HUES48 (cell line): ENCODE data around the gene GSTM4.
"Not testable (repeated sequence)": the region's sequence is repeated elsewhere in the genome, so short reads cannot be mapped to it uniquely, and the experiment has no call there.

Source experiments
- H3K27ac ChIP-seq: one replicate; pipeline ENCODE4 v1.7.0; 2013; ENCODE audit warnings: low read depth, low read length, inconsistent platforms
- H3K27me3 ChIP-seq: 2 replicates; pipeline ENCODE4 v1.6.1; 2013; ENCODE audit warnings: mild to moderate bottlenecking, low read length; ENCODE audit not compliant: control insufficient read depth, insufficient read depth
- H3K36me3 ChIP-seq: 2 replicates; pipeline ENCODE4 v1.6.1; 2013; ENCODE audit warnings: low read length; ENCODE audit not compliant: control insufficient read depth, insufficient read depth
- H3K4me1 ChIP-seq: 2 replicates; pipeline ENCODE4 v1.6.1; 2013; ENCODE audit warnings: mild to moderate bottlenecking, low read length; ENCODE audit not compliant: control insufficient read depth, insufficient read depth
- H3K4me3 ChIP-seq: 2 replicates; pipeline ENCODE4 v1.5.1; 2013; ENCODE audit warnings: mild to moderate bottlenecking, low read depth, low read length
- H3K9ac ChIP-seq: 2 replicates; pipeline ENCODE4 v1.6.1; 2013; ENCODE audit warnings: mild to moderate bottlenecking, low read depth, low read length, moderate library complexity
- H3K9me3 ChIP-seq: 2 replicates; pipeline ENCODE4 v1.6.1; 2013; ENCODE audit warnings: low read length; ENCODE audit not compliant: control insufficient read depth, insufficient read depth

The GSTM4 gene

GRCh38 chr1:109669949-109670302 lies 14.0 kb downstream of the GSTM4 start:
- H3K27me3 ChIP-seq, H3K9ac ChIP-seq, H3K36me3 ChIP-seq, H3K27ac ChIP-seq, H3K4me1 ChIP-seq, H3K4me3 ChIP-seq, H3K9me3 ChIP-seq: not testable (repeated sequence)

- Histone ChIP-seq H3K27me3 (no peaks in the 10 kb centered on the region), H3K9ac (no peak overlapping the region), H3K4me3 (no peak overlapping the region), H3K4me1 (peaks cover 10% of the 10 kb centered on the region), H3K27ac (no peak overlapping the region), H3K9me3 (no peaks in the 10 kb centered on the region), H3K36me3 (no peaks in the 10 kb centered on the region)
These were observed 15.2 kb downstream of the GSTM4 start for GRCh38 chr1:109671067-109671466.

DNA sequence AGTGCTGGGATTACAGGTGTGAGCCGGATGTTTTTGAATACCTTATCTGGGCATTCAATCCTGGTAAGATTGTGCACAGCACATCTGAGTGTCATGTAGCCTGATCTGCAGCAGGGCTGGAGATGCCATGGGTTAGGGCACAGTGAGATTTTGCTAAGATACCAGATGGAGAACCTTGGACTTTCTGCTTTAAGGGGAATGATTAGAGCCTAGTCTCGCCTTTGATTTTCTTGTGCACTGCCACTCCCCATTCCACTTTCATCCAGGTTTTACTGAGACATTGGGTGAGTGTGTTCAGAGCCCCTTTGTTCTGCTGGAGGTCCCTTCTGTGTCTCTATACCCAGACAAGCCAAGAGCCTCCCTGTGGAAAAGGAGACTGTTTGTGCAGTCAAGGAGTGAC lies 18.0 kb downstream of the GSTM4 start:
- not testable (repeated sequence) for H3K27me3 ChIP-seq, H3K9me3 ChIP-seq, H3K27ac ChIP-seq, H3K36me3 ChIP-seq, H3K9ac ChIP-seq, H3K4me1 ChIP-seq, H3K4me3 ChIP-seq

DNA sequence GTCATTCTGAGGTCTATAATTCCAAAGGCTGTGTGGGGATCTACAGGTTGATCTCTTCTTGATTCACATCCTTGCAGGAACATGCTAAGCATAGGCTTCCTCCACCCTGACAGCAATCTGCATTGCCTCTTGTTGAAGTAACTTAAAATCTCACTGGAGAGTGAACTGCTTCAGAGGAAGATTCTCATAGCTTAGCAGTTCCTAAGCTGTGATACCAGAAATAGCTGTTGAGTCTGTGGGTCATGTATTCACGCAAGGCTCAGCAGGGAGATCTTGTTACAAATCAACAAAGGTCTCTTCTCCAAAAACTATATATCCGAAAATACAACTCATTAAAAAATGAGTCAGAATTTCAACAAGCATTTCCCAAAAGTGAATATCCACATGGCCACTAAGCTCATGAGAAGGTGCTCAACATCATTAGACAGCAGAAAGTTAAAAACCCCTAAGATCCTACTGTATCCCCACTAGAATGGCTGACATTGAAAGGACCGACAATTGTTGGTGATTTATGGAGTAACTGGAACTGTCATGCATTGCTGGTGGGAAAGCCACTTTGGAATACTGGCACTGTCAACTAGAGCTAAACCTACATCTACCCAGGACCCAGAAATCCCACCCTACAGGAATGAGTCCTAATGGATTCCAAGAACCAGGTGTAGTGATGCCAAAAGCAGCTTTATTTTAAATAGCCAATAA lies 20.9 kb downstream of the GSTM4 start:
- H3K9ac ChIP-seq, H3K36me3 ChIP-seq, H3K4me3 ChIP-seq, H3K27me3 ChIP-seq, H3K27ac ChIP-seq, H3K4me1 ChIP-seq, H3K9me3 ChIP-seq: not testable (repeated sequence)

DNA sequence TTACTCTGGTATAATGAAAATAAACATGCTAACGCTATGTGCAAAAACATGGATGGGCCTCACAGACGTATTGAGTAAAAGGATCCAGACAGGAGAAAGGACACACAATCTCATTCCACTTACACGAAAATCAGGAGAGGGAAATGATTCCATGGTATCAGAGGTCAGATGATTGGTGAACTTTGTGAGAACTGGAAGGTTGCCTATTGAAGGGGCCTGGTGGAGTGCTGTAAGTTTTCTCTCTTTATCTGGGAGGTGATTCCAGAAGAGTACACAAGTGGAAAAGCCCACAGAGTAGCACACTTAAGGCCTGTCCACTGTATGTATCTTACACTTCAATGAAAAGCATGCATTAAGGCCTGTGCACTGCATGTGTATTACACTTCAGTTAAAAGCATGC lies 21.6 kb downstream of the GSTM4 start:
- no peaks in the 10 kb centered on the region for H3K27me3 ChIP-seq
- no peaks in the 10 kb centered on the region for H3K36me3 ChIP-seq
- H3K9me3 ChIP-seq: no peaks in the 10 kb centered on the region
- no peak overlapping the region for H3K9ac ChIP-seq
- no peak overlapping the region for H3K27ac ChIP-seq
- H3K4me1 ChIP-seq: no peaks in the 10 kb centered on the region
- no peak overlapping the region for H3K4me3 ChIP-seq

DNA sequence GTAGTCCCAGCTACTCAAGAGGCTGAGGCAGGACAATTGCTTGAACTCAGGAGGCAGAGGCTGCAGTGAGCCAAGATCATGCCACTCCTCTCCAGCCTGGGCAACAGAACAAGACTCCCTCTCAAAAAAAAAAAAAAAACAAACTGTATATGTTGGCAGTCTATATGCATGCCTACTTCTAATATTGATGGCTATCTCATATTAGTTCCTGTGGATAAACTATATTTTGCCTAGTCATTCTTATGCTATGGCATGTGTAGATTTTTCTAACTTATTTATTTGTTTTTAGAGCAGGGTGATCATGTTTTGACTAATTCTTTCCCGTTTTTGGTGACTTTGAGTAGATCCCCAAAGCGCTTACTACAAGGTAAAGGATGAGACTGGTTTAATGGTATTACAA lies 22.7 kb downstream of the GSTM4 start:
- H3K27me3 ChIP-seq, H3K9ac ChIP-seq, H3K36me3 ChIP-seq, H3K4me1 ChIP-seq, H3K4me3 ChIP-seq, H3K9me3 ChIP-seq, H3K27ac ChIP-seq: not testable (repeated sequence)

- H3K27me3 ChIP-seq, H3K4me3 ChIP-seq, H3K36me3 ChIP-seq, H3K4me1 ChIP-seq, H3K9ac ChIP-seq, H3K9me3 ChIP-seq, H3K27ac ChIP-seq: not testable (repeated sequence)
These were observed 28.9 kb downstream of the GSTM4 start for GRCh38 chr1:109684777-109685176.

DNA sequence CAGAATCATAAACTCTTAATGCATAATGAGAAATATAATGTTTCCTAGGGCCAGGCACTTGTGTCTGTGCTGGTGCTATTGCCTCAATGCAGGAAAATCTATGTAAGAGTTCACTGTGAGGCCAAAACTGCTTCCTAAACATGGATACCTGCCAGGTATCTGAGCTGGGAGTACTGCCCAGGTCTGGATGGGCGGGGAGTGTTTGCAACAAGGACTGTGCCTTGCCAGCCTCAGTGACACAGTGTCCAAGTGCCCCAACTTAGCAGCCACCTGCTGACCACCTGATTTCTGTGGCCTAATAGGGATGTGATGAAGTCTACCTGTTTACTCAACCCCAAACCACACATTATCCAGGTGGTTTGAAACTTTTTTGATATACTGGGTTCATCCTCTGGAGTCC lies 29.5 kb downstream of the GSTM4 start:
- H3K4me3 ChIP-seq, H3K27ac ChIP-seq, H3K36me3 ChIP-seq, H3K9ac ChIP-seq, H3K9me3 ChIP-seq, H3K27me3 ChIP-seq, H3K4me1 ChIP-seq: not testable (repeated sequence)

GRCh38 chr1:109685890-109686289 lies 30.0 kb downstream of the GSTM4 start:
- H3K36me3 ChIP-seq, H3K9me3 ChIP-seq, H3K27ac ChIP-seq, H3K4me3 ChIP-seq, H3K4me1 ChIP-seq, H3K27me3 ChIP-seq, H3K9ac ChIP-seq: not testable (repeated sequence)

DNA sequence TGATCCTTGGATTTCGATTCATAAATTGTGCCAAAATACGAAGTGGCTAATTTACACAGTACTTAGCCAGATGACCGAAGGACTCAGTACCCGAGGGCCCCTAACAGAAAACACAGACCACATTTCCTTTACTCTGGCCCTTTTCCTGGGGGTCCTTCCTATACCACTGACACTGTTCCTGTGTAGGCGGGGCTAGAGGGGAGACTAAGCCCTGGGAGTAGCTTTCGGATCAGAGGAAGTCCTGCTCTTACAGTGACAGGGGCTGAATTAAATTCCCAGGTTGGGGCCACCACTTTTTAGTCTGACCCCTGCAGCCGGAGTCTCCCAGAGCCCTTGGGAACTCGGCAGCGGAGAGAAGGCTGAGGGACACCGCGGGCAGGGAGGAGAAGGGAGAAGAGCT lies 31.2 kb downstream of the GSTM4 start:
- not testable (repeated sequence) for H3K4me1 ChIP-seq, H3K36me3 ChIP-seq, H3K27me3 ChIP-seq, H3K27ac ChIP-seq, H3K9ac ChIP-seq, H3K9me3 ChIP-seq
- H3K4me3 ChIP-seq: peak overlapping the region; percentile 58

DNA sequence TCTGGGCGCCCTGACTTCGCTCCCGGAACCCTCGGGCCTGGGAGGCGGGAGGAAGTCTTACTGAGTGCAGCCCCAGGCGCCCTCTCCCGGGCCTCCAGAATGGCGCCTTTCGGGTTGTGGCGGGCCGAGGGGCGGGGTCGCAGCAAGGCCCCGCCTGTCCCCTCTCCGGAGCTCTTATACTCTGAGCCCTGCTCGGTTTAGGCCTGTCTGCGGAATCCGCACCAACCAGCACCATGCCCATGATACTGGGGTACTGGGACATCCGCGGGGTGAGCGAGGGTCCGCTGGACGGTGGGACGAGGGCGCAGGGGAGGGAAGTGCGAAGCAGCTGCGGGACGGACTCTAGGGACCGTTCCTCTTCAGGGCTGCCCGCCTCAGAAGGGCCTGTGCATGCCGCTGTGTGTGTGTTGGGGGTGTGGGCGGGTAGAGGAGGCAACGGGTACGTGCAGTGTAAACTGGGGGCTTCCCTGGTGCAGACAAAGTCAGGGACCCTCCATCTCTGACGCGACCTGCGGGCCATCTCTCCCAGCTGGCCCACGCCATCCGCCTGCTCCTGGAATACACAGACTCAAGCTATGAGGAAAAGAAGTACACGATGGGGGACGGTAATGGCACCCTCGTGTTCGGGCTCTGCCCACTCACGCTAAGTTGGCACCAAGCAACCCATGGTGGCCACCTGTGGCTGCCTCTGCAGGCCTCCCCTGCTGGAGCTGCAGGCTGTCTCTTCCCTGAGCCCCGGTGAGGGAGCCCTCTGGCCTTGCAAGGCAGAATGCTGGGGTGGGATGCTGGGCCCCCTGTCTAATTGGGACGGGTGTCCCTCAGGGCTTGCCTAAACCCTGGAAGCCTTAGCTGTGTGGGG lies 32.0 kb downstream of the GSTM4 start, which contains the start of gene GSTM1:
TSS of gene GSTM1 (plus strand) at position 177 of the 859 bp plus-strand sequence. CDS start at position 234, 57 bp downstream.
- Histone ChIP-seq H3K4me1 (no peaks in the 10 kb centered on the region), H3K9me3 (no peaks in the 10 kb centered on the region), H3K9ac (peak within 1 kb of the TSS; percentile 44; the same call in 1 of the 2 replicates), H3K4me3 (peak within 1 kb of the TSS; percentile 58), H3K27me3 (no peaks in the 10 kb centered on the region), H3K27ac (no peak within 1 kb of the TSS), H3K36me3 (no peaks in the 10 kb centered on the region)
